ENCODE data around the gene CPOX.

Gene CPOX

DNA sequence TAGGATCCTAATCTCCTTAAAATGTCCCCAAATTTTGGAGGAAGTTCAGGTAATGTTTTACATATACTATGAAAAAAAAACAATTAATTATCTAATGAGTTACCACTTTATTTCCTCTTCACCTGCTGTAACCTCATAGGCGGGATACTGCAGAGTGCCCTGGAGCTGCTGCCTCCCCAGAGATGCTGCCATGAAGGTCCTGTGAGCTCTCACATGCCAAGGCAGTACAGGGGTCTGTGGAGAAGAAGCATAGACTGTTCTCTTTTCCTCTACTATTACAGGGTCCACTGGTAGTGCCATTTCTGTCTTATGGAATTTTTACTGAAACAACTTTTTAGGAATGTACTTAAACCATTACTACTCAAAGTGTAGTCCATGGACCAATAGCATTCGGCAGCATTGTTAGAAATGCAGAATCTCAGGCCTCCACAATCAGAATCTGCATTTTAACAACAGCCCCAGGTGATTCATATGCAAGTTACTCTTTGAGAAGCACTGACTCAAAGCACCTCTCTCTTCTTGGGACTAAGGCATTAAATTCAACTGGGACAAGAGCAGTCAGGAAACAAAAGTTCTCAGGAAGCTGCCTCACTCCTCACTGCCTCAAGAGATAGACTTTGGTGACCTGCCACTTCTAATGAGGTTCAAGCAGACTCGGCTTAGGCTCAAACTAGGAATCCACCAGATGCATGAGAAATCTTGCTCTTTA lies 30.3 kb upstream of the CPOX start:
- TF ChIP-seq CEBPB (IDR thresholded peaks at IDR 0.05) = no peak
- TF ChIP-seq TCF12 (IDR thresholded peaks at IDR 0.05; ENCODE audit: low read depth) = no peak
- TF ChIP-seq ZBTB7A (IDR thresholded peaks at IDR 0.05; ENCODE audit: low read depth) = no peak
- TF ChIP-seq RAD21 (IDR thresholded peaks at IDR 0.05; ENCODE audit: low read depth) = no peak
- no peak for TF ChIP-seq FOXM1 (IDR thresholded peaks at IDR 0.05; ENCODE audit: borderline replicate concordance, low read depth)
- TF ChIP-seq TEAD4 (IDR thresholded peaks at IDR 0.05) = no peak

DNA sequence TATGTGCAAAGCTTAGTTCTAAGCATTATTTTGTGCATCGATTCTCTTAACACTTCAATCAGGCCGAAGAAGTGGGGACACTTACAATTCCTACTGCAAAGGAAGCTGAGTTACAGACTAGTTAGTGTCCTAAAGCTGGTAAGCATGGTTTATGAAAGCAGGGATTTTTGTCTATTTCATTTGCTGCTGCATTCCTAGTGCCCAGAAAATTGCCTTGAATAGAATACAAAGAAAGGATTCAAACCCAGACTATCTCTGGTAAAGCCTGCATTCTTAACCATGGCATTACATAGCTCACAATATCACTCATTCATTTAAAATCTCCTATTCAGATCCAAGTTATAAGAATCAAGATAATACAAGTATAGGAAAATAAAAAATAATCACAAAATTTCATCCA lies 24.4 kb upstream of the CPOX start:
- TF ChIP-seq NFIC (IDR thresholded peaks at IDR 0.05) (no peak), CEBPB (IDR thresholded peaks at IDR 0.05) (no peak), EGR1 (IDR thresholded peaks at IDR 0.05) (no peak), TAF1 (IDR thresholded peaks at IDR 0.05; ENCODE audit: low read depth) (no peak), TCF12 (IDR thresholded peaks at IDR 0.05; ENCODE audit: low read depth) (no peak), RAD21 (IDR thresholded peaks at IDR 0.05; ENCODE audit: low read depth) (no peak), ZBTB7A (IDR thresholded peaks at IDR 0.05; ENCODE audit: low read depth) (no peak), EP300 (IDR thresholded peaks at IDR 0.05; ENCODE audit: borderline replicate concordance) (no peak), YY1 (IDR thresholded peaks at IDR 0.05; ENCODE audit: low read depth) (no peak), CREB1 (IDR thresholded peaks at IDR 0.05; ENCODE audit: low read depth) (no peak), TEAD4 (IDR thresholded peaks at IDR 0.05) (no peak), FOXM1 (IDR thresholded peaks at IDR 0.05; ENCODE audit: borderline replicate concordance, low read depth) (no peak)
- TF ChIP-seq, protein P1, sequence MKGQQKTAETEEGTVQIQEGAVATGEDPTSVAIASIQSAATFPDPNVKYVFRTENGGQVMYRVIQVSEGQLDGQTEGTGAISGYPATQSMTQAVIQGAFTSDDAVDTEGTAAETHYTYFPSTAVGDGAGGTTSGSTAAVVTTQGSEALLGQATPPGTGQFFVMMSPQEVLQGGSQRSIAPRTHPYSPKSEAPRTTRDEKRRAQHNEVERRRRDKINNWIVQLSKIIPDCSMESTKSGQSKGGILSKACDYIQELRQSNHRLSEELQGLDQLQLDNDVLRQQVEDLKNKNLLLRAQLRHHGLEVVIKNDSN (IDR thresholded peaks at IDR 0.05) = no peak
- TF ChIP-seq, protein P2, sequence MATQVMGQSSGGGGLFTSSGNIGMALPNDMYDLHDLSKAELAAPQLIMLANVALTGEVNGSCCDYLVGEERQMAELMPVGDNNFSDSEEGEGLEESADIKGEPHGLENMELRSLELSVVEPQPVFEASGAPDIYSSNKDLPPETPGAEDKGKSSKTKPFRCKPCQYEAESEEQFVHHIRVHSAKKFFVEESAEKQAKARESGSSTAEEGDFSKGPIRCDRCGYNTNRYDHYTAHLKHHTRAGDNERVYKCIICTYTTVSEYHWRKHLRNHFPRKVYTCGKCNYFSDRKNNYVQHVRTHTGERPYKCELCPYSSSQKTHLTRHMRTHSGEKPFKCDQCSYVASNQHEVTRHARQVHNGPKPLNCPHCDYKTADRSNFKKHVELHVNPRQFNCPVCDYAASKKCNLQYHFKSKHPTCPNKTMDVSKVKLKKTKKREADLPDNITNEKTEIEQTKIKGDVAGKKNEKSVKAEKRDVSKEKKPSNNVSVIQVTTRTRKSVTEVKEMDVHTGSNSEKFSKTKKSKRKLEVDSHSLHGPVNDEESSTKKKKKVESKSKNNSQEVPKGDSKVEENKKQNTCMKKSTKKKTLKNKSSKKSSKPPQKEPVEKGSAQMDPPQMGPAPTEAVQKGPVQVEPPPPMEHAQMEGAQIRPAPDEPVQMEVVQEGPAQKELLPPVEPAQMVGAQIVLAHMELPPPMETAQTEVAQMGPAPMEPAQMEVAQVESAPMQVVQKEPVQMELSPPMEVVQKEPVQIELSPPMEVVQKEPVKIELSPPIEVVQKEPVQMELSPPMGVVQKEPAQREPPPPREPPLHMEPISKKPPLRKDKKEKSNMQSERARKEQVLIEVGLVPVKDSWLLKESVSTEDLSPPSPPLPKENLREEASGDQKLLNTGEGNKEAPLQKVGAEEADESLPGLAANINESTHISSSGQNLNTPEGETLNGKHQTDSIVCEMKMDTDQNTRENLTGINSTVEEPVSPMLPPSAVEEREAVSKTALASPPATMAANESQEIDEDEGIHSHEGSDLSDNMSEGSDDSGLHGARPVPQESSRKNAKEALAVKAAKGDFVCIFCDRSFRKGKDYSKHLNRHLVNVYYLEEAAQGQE (IDR thresholded peaks at IDR 0.05; ENCODE audit: low read depth) = no peak
- TF ChIP-seq, protein P3, sequence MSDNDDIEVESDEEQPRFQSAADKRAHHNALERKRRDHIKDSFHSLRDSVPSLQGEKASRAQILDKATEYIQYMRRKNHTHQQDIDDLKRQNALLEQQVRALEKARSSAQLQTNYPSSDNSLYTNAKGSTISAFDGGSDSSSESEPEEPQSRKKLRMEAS (IDR thresholded peaks at IDR 0.05) = no peak

DNA sequence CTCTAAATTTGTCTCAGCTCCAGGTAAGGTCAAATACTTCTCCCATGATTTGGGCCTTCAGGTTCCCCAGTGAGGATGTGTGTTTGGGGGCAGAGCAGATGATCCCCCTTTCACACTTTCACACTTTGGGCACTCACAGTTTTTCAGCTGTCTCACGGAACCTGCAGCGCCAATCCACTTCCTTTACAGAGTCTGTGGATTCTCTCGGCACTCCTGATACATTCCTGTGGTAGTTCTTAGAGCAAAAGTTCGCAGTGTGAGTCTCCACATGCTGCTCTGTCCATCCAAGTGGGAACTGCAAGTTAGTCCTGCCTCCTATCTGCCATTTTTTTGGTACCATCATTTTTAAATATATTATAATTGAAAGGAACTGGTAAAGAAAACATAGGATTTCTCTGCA lies 20.2 kb upstream of the CPOX start:
- TF ChIP-seq RAD21 (IDR thresholded peaks at IDR 0.05; ENCODE audit: low read depth) (no peak), YY1 (IDR thresholded peaks at IDR 0.05; ENCODE audit: low read depth) (no peak), CREB1 (IDR thresholded peaks at IDR 0.05; ENCODE audit: low read depth) (no peak)
- TF ChIP-seq, protein P2 (IDR thresholded peaks at IDR 0.05; ENCODE audit: low read depth) = no peak

DNA sequence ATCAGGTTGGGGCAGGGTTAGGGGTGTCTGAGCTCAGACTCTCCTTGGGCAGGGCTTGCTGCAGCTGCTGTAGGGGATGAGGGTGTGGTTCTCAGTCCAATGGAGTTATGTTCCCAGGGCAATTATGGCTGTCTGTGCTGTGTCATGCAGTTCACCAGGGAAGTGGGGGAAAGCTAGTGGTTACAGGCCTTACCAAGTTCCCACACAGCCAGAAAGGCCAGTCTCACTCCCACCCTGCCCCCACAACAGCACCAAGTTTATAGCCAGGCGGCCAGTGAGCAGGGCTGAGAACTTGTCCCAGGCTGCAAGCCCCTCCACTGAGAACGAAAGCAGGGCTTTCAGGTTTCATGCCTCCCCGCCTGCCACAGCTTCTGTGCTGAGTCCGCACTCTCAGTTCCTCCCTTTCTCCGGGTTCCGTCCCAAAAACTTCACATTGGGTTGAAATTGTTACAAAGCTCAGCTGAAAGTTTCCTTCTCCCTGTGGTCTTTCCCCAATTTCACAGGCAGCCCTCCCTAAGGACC lies 19.6 kb upstream of the CPOX start:
- TF ChIP-seq CREB1 (IDR thresholded peaks at IDR 0.05; ENCODE audit: low read depth) (no peak), NFIC (IDR thresholded peaks at IDR 0.05) (no peak), TEAD4 (IDR thresholded peaks at IDR 0.05) (no peak), RAD21 (IDR thresholded peaks at IDR 0.05; ENCODE audit: low read depth) (no peak), CEBPB (IDR thresholded peaks at IDR 0.05) (no peak), YY1 (IDR thresholded peaks at IDR 0.05; ENCODE audit: low read depth) (no peak), FOXM1 (IDR thresholded peaks at IDR 0.05; ENCODE audit: borderline replicate concordance, low read depth) (no peak), TCF12 (IDR thresholded peaks at IDR 0.05; ENCODE audit: low read depth) (no peak), EP300 (IDR thresholded peaks at IDR 0.05; ENCODE audit: borderline replicate concordance) (no peak), TAF1 (IDR thresholded peaks at IDR 0.05; ENCODE audit: low read depth) (no peak)
- TF ChIP-seq, protein P2 (IDR thresholded peaks at IDR 0.05; ENCODE audit: low read depth) = no peak
- TF ChIP-seq, protein P1 (IDR thresholded peaks at IDR 0.05) = no peak
- TF ChIP-seq, protein P3 (IDR thresholded peaks at IDR 0.05) = no peak
